NB4 (cell line): Measurements from ENCODE around the gene LAMA5.

ENCODE experiments used
- DNase-seq: peaks from one replicate; pipeline ENCODE4 v3.0.0; 2010; ENCODE audit warnings: low read depth
- H3K4me3 ChIP-seq: one replicate; pipeline ENCODE4 v1.5.1; 2011; ENCODE audit warnings: mild to moderate bottlenecking, low read depth, low read length, moderate library complexity
- MYC ChIP-seq: IDR thresholded peaks from 2 replicates; pipeline ENCODE4 v1.6.1; 2011; ENCODE audit warnings: low read depth, low read length
- POLR2A ChIP-seq: IDR thresholded peaks from 2 replicates; pipeline ENCODE4 v1.6.1; 2011; ENCODE audit warnings: mild to moderate bottlenecking; ENCODE audit not compliant: insufficient read length; ENCODE audit errors: extremely low read depth
- TF ChIP-seq, protein P1 (sequence below): IDR thresholded peaks from 2 replicates; pipeline ENCODE4 v1.6.1; 2011; ENCODE audit warnings: low read depth, low read length
- TF ChIP-seq, protein P2 (sequence below): IDR thresholded peaks from one replicate; pipeline ENCODE4 v1.5.1; 2012; ENCODE audit warnings: low read depth, low read length

The LAMA5 gene

DNA sequence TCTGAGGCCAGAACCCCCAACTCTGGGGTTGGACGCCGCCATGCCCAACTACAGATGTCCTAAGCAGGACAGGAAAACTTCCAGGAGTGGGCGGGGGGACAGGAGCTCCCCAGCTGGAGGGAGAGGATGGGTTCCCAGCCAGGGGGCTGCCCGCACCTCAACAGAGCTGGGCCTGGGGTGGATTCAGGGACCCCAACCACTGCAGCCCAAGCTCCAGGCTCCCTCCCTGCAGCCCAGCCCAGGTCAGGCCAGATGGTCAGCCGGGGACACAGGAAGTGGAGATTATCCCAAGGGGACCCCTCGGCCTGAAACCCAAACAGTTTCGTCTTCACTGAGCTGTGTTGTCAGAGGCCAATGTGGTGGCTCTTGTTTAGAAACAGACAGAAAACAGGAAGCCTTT is 9.4 kb downstream of the LAMA5 start:
- no peak for TF ChIP-seq POLR2A
- TF ChIP-seq, protein P1, sequence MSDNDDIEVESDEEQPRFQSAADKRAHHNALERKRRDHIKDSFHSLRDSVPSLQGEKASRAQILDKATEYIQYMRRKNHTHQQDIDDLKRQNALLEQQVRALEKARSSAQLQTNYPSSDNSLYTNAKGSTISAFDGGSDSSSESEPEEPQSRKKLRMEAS = no peak
- TF ChIP-seq, protein P2, sequence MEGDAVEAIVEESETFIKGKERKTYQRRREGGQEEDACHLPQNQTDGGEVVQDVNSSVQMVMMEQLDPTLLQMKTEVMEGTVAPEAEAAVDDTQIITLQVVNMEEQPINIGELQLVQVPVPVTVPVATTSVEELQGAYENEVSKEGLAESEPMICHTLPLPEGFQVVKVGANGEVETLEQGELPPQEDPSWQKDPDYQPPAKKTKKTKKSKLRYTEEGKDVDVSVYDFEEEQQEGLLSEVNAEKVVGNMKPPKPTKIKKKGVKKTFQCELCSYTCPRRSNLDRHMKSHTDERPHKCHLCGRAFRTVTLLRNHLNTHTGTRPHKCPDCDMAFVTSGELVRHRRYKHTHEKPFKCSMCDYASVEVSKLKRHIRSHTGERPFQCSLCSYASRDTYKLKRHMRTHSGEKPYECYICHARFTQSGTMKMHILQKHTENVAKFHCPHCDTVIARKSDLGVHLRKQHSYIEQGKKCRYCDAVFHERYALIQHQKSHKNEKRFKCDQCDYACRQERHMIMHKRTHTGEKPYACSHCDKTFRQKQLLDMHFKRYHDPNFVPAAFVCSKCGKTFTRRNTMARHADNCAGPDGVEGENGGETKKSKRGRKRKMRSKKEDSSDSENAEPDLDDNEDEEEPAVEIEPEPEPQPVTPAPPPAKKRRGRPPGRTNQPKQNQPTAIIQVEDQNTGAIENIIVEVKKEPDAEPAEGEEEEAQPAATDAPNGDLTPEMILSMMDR = no peak
- TF ChIP-seq MYC = no peak
- H3K4me3 ChIP-seq = no peak overlapping the region
- no peak for DNase-seq

DNA sequence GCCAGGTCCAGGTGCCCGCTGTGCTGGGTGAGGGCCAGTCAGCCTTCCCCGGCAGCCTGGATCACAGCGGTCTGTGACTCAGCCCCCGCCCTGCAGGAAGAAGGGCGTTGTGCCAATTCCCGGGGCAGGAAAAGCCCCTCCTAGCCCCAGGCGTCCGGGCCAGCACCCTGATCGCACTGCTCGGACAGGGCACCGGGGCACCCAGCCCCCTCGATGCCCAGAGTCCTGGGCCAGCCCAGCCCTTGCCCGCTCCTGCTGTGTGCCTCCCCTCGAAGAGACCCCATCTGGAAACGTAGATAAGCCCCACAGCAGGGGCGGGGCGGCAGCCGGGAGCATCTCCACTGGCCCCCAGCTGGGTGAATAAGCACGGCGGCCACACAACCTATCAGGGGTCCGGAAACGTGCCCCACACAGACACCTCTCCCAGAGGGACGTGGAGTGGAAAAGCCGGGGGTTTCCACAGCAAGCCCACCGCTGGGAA is 9.9 kb downstream of the LAMA5 start:
- TF ChIP-seq, protein P2 = no peak
- TF ChIP-seq, protein P1 = no peak
- TF ChIP-seq POLR2A = no peak
- TF ChIP-seq MYC = no peak
- DNase-seq = no peak
- H3K4me3 ChIP-seq = no peak overlapping the region

DNA sequence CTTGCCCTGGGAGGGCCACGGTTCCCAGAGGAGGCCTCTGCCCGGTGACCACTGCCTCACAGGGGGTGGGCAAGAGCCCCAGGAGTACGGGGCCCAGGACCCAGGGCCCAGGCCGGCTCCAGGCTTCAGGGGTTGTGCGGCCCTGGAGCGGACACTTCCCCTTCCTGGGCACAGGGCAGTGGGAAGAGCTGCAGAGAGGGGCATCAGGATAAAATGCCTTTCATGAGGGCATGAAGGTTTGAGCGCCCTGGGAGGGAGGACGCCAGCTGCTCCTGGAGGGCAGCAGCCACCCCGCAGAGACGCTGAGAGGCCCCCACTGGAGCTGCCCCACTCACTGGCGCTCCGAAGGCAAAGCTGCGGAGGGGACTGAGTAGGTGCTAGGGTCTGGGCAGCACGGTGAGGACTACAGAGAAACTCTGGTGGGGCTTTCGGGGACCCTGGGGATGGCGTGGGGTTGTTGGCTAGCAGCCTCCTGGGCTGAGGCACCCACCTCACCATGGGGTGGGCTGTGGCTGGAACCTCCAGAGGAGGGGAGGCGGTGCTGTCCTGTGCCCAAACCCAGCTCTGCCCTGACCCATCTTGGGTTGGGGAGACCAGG is 10.4 kb downstream of the LAMA5 start:
- TF ChIP-seq, protein P1 = no peak
- TF ChIP-seq, protein P2 = no peak
- TF ChIP-seq MYC = no peak
- no peak overlapping the region for H3K4me3 ChIP-seq

DNA sequence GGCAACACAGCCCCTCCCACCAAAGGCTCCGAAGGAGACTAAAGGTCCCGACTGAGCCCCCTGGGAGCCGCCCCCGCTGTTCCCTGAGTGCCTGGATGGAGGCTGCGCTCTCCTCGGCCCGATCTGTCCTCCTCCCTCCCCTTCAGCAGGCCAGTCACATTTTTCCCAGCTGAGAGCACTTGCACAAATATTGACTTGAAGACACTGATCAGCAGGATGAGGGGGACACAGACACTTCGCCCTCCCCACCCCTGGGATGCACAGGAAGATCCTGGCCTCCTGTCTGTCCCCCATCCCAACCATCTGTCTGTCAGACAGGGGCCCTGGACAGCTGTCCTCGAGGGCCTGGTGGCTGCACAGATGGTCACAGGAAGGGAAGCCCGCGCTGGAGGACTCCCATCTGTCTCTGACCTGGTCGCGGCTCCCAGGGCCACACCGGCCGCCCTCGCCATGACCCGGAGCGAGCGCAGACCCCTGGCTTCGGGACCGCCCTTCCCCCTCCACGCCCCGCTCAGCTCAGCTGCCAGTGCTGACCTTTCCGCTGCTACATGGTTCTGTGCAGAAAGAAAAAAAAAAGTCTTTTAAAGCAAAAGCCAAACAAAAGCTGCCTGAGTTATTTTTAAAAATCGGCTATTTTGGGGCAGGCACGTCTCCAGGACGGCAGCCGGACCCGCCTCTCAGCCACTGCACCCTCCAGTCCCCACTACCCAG is 11.1 kb downstream of the LAMA5 start:
- no peak for DNase-seq
- TF ChIP-seq POLR2A = no peak
- TF ChIP-seq, protein P2 = no peak
- TF ChIP-seq, protein P1 = no peak
- no peak for TF ChIP-seq MYC
- H3K4me3 ChIP-seq = no peak overlapping the region

More for the DNA sequence above, 10.4 kb downstream of the LAMA5 start:
- DNase-seq = no peak

DNA sequence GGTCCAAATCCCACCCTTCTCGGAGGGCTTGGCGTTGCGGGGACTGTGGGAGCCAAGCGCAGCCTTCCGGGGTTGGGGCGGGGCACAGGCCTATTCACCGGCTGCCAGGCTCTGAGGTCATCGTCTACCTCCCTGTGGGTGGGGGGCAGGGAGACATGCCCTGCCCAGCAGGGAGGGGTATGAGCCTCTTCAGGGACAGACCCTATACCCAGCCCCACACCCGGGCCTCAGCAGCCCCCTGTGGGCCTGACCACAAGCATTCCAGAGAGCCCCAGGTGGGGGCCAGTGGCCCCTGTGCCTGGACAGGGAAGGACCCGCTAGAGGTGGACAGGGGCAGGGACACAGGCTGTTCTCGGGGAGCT is 11.6 kb downstream of the LAMA5 start:
- no peak for DNase-seq

More for the DNA sequence above, 11.6 kb downstream of the LAMA5 start:
- no peak overlapping the region for H3K4me3 ChIP-seq
- TF ChIP-seq POLR2A = no peak
- TF ChIP-seq, protein P1 = no peak
- TF ChIP-seq, protein P2 = no peak
- TF ChIP-seq MYC = no peak
